Measurements from ENCODE around the gene CAMK1D. TPM values are rescaled to one million over a fixed set of nuclear protein-coding genes. Genes with fewer than 3 reads are reported as not detected.

CAMK1D gene
- total RNA-seq, 1 experiment from 2014 or later: 0.52 TPM

DNA sequence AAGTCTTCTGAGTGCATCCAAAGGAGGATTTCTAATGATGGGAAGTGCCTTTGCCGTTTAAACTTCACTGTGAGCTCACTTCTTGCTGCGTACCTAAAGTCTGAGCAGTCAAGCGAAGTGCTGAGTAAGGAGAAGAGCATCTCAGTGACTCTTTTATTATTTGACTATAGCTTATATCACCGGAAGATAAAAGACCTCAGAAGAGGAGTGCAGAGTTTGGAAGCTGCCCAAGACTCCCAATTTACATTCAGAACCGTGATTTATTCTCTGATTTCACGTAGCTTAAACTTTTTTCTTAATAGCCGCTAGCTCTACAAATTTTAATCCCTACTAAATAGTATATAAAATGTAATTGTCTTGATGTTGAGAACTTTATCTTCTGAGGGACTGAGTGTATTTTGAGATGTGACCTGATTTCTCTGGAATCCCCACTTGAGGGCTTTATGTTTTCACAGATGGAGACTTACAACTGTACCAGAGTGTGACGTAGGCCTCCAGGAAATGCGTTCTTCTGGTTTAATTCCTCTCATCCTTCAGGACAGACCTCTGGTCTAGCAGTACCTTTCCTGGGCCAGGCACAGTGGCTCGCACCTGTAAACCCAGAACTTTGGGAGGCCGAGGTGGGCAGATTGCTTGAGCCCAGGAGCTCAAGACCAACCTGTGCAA lies 51.1 kb downstream of the CAMK1D start:
- DNase-seq (ENCODE audit: low read depth): no peak

GRCh38 chr10:12401466-12401865 lies 52.1 kb downstream of the CAMK1D start:
- DNase-seq (ENCODE audit: low read depth): no peak

- no peak for DNase-seq (ENCODE audit: low read depth)
Measured at GRCh38 chr10:12403119-12403518, 53.8 kb downstream of the CAMK1D start.

- DNase-seq (ENCODE audit: low read depth): no peak
Measured at GRCh38 chr10:12405342-12406320, 56.3 kb downstream of the CAMK1D start.

GRCh38 chr10:12406764-12407400 lies 57.5 kb downstream of the CAMK1D start:
- DNase-seq (ENCODE audit: low read depth): no peak

DNA sequence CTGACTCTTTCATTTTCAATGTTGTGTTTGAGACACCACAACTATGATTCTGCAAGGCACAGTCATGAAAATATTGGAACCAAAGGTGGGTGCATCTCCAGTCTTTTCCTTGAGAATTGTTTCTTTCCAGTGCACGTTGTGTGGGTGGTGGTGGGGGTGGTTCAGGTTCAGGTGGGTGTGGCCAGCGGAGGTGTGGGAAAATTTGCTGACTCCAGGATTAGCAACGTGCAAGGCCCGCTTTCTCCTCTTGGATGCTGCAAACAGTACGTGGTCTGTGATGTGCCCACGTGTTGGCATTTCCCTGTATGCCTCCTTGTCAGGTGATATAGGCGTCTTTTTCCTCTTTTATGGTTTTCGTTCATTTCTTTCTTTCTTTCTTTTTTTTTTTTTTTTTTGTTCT lies 59.1 kb downstream of the CAMK1D start:
- DNase-seq (ENCODE audit: low read depth): no peak

GRCh38 chr10:12409161-12409560 lies 59.8 kb downstream of the CAMK1D start:
- DNase-seq (ENCODE audit: low read depth): no peak

DNA sequence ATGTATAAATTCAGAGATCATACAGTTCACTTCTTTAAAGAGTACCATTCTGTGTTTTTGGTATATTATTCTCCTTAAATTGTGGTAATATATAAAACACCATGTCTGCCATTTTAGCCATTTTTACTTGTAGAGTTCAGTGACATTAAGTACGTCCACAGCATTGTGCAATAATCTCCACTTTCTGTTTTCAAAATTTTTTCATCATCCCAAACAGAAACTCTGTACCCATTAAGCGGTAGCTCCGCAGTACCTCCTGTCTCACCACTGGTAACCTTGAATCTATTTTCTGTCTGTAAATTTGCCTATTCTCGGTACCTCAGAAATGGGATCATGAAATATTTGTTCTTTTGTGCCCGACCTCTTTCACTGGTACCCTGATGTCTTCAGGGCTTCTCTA lies 60.3 kb downstream of the CAMK1D start:
- no peak for DNase-seq (ENCODE audit: low read depth)

DNA sequence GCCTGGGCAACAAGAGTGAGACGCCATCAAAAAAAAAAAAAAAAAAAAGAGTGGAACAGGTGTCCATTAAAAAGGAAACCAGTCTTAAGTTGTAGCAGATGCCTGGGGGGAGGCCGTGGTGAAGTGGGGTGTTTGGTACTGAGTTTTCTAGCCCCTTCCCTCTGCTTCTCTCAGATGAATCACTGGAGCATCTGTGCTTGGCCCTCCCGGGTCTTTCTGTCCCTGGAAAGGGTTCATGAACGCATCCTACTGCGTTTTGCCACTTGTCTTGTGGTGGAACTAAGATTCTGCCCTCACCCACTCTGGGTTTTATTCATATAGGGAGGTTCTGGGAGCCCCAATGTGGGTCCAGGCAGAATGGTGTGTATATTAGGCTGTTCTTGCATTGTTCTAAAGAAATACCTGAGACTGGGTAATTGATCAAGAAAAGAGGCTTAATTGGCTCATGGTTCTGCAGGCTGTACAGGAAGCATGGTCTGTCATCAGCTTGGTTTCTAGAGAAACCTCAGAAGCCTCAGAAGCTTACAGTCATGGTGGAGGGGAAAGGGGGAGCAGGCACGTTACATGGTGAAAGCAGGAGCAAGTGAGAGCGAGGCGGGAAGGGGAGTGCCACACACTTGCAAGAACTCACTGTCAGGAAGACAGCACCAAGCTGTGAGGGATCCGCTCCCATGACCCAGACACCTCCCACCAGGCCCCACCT lies 63.5 kb downstream of the CAMK1D start:
- DNase-seq (ENCODE audit: low read depth): no peak

GRCh38 chr10:12413369-12413711 lies 64.0 kb downstream of the CAMK1D start:
- no peak for DNase-seq (ENCODE audit: low read depth)

DNA sequence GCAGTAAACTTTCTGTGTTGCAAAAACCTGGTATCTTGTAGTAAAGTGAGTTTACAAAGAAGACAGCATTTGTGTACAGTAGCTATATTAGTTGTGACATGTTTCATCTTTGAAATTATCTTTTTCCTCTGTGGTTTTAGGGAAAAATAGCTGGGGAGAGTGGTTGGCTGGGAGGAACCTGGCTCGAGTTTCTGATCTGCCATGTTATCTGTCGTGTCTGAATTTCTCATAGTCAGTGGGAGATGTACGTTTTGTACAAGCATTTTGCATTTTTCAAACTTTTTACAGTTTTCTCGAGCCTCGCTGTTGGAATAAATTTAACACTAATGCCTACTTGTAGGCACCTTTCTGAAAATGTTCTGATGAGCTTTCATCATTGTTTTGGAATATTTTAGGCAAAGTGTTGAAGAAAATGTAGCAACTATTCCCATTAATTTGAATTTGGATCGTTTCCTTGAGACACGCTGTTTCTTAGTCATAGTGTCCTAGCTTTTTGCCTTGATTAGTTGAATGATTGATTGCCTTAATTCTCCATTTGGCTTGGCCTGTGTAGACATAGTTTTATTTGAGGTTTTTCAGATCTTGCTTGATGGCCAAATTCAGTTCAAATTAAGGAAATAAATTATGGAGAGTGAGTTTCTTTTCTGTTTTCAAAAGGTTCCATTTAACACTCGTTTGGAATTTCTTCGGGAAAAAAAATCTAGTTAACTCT lies 65.1 kb downstream of the CAMK1D start:
- DNase-seq (ENCODE audit: low read depth): no peak

- no peak for DNase-seq (ENCODE audit: low read depth)
Measured at GRCh38 chr10:12416344-12417050, 67.2 kb downstream of the CAMK1D start.

- DNase-seq (ENCODE audit: low read depth): no peak
Measured at GRCh38 chr10:12417331-12417730, 68.0 kb downstream of the CAMK1D start.

DNA sequence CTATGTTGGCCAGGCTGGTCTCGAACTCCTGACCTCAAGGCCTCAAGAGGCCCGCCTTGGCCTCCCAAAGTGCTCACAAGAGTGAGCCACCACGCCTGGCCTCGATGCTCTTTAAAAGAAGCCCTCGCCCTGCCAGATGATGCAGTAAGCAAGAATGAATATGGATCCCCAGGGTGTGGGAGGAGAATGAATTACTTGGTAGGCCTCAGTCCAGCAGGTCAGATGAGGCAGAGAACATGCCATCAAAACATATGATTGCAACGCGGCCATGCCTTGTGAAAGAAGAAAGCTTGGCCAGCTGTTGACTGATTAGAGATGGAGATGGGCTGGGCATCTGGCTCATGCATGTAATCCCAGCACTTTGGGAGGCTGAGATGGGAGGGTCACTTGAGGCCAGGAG lies 68.7 kb downstream of the CAMK1D start:
- peak; percentile 30 for DNase-seq (ENCODE audit: low read depth)

DNA sequence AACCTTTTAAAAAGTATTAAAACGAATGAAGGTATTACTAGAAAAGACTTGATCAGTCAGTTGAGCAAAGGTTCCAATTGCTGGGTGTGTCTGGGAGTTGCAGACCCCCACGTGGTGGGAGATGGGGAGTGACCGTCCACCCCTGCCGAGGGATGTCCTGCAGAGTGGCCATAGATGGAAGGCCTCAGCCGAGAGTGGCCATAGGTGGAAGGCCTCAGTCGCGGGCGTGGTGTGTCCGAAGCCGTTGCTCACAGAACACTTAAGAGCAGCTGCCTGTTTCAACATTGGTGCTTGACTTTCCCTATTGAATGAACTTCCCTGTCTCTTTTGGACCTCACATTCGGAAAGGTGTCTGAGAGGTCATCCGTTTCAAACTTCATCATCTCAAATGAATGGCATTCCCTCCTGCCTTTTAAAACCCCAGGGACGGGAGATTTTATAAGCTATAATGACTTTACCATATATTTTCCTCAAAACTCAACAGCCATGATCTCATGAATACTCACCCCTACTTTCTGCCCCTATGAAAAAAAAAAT lies 69.4 kb downstream of the CAMK1D start:
- peak; percentile 8 for DNase-seq (ENCODE audit: low read depth)

GRCh38 chr10:12419262-12419847 lies 70.0 kb downstream of the CAMK1D start:
- DNase-seq (ENCODE audit: low read depth): peak; percentile 94

- no peak for DNase-seq (ENCODE audit: low read depth)
Measured at GRCh38 chr10:12420530-12421120, 71.3 kb downstream of the CAMK1D start.

- no peak for DNase-seq (ENCODE audit: low read depth)
Measured at GRCh38 chr10:12422189-12422588, 72.8 kb downstream of the CAMK1D start.

- no peak for DNase-seq (ENCODE audit: low read depth)
Measured at GRCh38 chr10:12423896-12424295, 74.5 kb downstream of the CAMK1D start.
